Spleen (tissue), 11 donors: ENCODE data around the gene AFAP1L1. TPM values are rescaled to one million over a fixed set of nuclear protein-coding genes. Genes with fewer than 3 reads are reported as not detected.

Experiments used
- DNase-seq: peaks from one replicate; pipeline ENCODE4 v3.0.0-alpha.2; 2020
- H3K27ac ChIP-seq, 8 donors: fragments of 200-600 bp; sonication (generic) in 7 of 8; 1 replicate in 4 of 8; 2 replicates in 4 of 8; pipeline versions ENCODE4 v1.5.0 to v1.8.0; 2016 to 2021; ENCODE audit warnings: inconsistent platforms in 4 of 8, mild to moderate bottlenecking in 4 of 8, moderate library complexity in 1 of 8
- H3K27me3 ChIP-seq, 7 donors: fragments of 200-600 bp; sonication (generic) in 6 of 7; replicated peaks in 1 of 7; 1 replicate in 4 of 7; 2 replicates in 3 of 7; pipeline versions ENCODE4 v1.5.0 to v1.8.0; 2016 to 2021; ENCODE audit warnings: inconsistent platforms in 3 of 7, mild to moderate bottlenecking in 1 of 7
- H3K36me3 ChIP-seq, 6 donors: fragments of 200-600 bp; sonication (generic) in 5 of 6; 1 replicate in 4 of 6; 2 replicates in 2 of 6; pipeline versions ENCODE4 v1.5.0 to v1.8.0; 2016 to 2021; ENCODE audit warnings: inconsistent platforms in 2 of 6
- H3K4me1 ChIP-seq, 6 donors: fragments of 200-600 bp; sonication (generic) in 5 of 6; 1 replicate in 3 of 6; 2 replicates in 3 of 6; pipeline versions ENCODE4 v1.5.0 to v1.8.0; 2016 to 2021; ENCODE audit warnings: inconsistent platforms in 3 of 6
- H3K4me3 ChIP-seq, 8 donors: fragments of 200-600 bp; sonication (generic) in 7 of 8; 1 replicate in 4 of 8; 2 replicates in 4 of 8; pipeline versions ENCODE4 v1.5.0 to v1.8.0; 2016 to 2021; ENCODE audit warnings: inconsistent platforms in 4 of 8, mild to moderate bottlenecking in 4 of 8, moderate library complexity in 2 of 8
- H3K9me3 ChIP-seq, 8 donors: fragments of 200-600 bp; sonication (generic) in 7 of 8; 1 replicate in 4 of 8; 2 replicates in 4 of 8; pipeline versions ENCODE4 v1.5.0 to v1.8.0; 2016 to 2021; ENCODE audit warnings: inconsistent platforms in 4 of 8
- POLR2A ChIP-seq, 3 donors: fragments of 450-650 bp; IDR thresholded peaks; one replicate each; pipeline ENCODE4 v1.5.1; 2017; ENCODE audit warnings: antibody characterized with exemption in 3 of 3, mild to moderate bottlenecking in 1 of 3
- POLR2AphosphoS5 ChIP-seq, 3 donors: sonication (generic); formaldehyde crosslinking; IDR thresholded peaks; one replicate each; pipeline ENCODE4 v1.5.1; 2017; ENCODE audit warnings: antibody characterized with exemption in 3 of 3
- WGBS, 5 donors: extraction: QIAGEN DNeasy Blood & Tissue Kit in 3 of 5; methylation state at CpG; one replicate each; pipeline versions ENCODE4 v1.1.5 to v1.1.7; 2013 to 2018; 5-methylcytosine and 5-hydroxymethylcytosine counted together
- intact Hi-C: fragments of 100-400 bp; cut with DNase I; formaldehyde crosslinking; loops from one replicate; pipeline ENCODE4 v1.15.0; 2023; ENCODE audit warnings: low total_unique reads
- polyA plus RNA-seq, 3 donors: library from polyadenylated mRNA; stranded (reverse); fragments of 200-250 nt; gene quantifications; one replicate each; pipeline ENCODE4 v1.2.1, GENCODE V29; 2013
- total RNA-seq, 7 donors: library from RNA; depleted of rRNA in 3 of 7; stranded (reverse); fragments of >200 nt in 3 of 7; fragmentation: NEBNext Ultra II Directional in 4 of 7; extraction: Animal tissue kit (Norgen Biotek cat#: 25700) in 4 of 7; gene quantifications; one replicate each; pipeline versions ENCODE4 v1.1.0 to v1.2.1, GENCODE V29; 2016 to 2021
- TF ChIP-seq, protein P1 (sequence below), 11 experiments: fragments of 200-600 bp in 7 of 11; fragments of 450-650 bp in 4 of 11; sonication (generic) in 4 of 11; IDR thresholded peaks in 8 of 11; conservative IDR thresholded peaks in 3 of 11; 1 replicate in 7 of 11; 2 replicates in 4 of 11; pipeline versions ENCODE4 v1.4.0 to v1.8.0; 2016 to 2021; ENCODE audit warnings: antibody characterized with exemption in 11 of 11, inconsistent platforms in 4 of 11, mild to moderate bottlenecking in 1 of 11
- donor health status: healthy with polysubstance abuse.
- donor health status: DM: no; HTN: no; CAD: no; lungs with moderate emphysema.
- donor health status: DM: no; HTN: no; CAD: no.
- donor health status: Bipolar disorder and iron deficiency.
- donor health status: healthy.
- donor health status: DM: no; HTN: no; CAD: no.
- donor health status: DM: yes; HTN: yes; CAD: no.

Gene AFAP1L1
- total and polyA plus RNA-seq, 10 donors, result 1.7 to 21.8 (median 10.3) TPM

DNA sequence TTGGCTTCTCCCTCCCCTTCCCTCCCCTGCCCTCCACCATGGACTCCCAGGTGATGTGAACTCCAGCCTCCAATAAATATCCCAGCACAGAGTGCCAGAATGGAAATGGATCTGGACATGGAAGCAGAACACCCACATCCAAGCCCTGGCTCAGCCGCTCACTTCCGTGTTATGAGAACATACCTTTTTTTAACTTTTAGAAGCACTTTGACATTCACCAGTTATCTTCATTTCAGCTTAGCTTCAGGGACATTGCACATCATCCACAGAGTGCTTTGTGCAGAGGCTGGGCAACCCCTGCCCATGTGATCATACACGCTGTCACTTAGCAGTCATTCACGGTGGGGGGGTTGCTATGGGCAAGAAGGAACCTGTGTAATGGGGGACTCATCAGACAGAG is 9.1 kb downstream of the AFAP1L1 start:
- Histone ChIP-seq H3K36me3 (no peaks in the 10 kb centered on the region), H3K4me3 (no peak overlapping the region), H3K9me3 (no peaks in the 10 kb centered on the region), H3K27me3 (peaks cover 0 to 6% (median 0%) of the 10 kb centered on the region in 7 donors), H3K4me1 (peaks cover 0 to 14% (median 0%) of the 10 kb centered on the region in 6 donors), H3K27ac (no peak overlapping the region)
- intact Hi-C loops, result no loop called here
- WGBS, 5 donors, result 87 to 95% (median 90%) methylated on average over 4 of the region's 4 CpGs
- DNase-seq, result no peak
- TF ChIP-seq, protein P1, sequence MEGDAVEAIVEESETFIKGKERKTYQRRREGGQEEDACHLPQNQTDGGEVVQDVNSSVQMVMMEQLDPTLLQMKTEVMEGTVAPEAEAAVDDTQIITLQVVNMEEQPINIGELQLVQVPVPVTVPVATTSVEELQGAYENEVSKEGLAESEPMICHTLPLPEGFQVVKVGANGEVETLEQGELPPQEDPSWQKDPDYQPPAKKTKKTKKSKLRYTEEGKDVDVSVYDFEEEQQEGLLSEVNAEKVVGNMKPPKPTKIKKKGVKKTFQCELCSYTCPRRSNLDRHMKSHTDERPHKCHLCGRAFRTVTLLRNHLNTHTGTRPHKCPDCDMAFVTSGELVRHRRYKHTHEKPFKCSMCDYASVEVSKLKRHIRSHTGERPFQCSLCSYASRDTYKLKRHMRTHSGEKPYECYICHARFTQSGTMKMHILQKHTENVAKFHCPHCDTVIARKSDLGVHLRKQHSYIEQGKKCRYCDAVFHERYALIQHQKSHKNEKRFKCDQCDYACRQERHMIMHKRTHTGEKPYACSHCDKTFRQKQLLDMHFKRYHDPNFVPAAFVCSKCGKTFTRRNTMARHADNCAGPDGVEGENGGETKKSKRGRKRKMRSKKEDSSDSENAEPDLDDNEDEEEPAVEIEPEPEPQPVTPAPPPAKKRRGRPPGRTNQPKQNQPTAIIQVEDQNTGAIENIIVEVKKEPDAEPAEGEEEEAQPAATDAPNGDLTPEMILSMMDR (IDR thresholded peaks at IDR 0.05 in 8 of 11, conservative IDR thresholded peaks at IDR 0.05 in 3 of 11), result no peak
- TF ChIP-seq POLR2AphosphoS5 (IDR thresholded peaks at IDR 0.05) (no peak), POLR2A (IDR thresholded peaks at IDR 0.05) (no peak)

DNA sequence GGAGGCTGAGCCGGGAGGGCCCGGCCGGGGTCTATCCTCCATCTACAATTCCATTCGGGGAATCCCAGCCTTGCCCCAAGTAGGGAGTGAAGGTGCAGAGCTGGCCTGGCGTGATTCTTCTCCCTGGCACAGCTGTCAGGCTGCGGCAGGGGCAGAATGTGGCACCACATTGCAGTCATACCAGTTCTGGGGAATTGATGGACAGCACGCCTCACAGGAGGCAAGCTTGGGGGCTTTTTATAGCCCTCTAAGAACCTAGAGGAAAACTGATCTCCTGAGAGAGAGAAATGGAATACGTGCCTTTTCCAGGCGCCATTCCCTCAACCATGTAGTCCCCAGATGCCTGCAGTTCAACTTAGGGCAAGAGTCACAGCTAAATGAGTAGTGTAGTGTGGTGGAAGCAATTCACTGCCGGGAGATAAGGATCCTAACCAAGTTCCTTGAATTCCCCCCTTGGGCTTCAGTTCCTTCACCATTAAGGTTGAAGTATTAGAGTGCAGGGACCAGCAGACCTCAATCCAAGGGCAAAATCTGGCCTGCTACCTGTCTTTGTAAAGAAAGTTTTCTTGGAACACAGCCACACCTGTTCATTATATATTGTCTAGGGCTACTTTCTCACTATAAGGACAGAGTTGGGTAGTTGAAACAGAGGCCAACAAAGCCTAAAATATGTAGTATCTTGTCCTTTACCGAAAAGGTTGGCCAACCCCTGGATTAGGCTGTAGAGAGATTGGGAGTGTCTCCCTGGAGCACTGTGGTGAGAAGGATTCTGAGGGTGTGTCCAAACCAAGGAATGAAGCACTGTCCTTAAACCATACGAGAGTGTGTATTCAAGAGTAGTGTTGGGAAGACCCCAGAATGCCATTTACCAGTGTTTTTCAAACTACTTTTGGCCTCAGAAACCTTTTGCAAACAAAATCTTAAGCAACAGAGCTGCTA is 10.6 kb downstream of the AFAP1L1 start:
- Histone ChIP-seq H3K27me3 (peaks cover 0 to 6% (median 0%) of the 10 kb centered on the region in 7 donors), H3K9me3 (no peaks in the 10 kb centered on the region), H3K36me3 (no peaks in the 10 kb centered on the region), H3K4me3 (no peak overlapping the region), H3K27ac (no peak overlapping the region), H3K4me1 (peaks cover 0 to 14% (median 0%) of the 10 kb centered on the region in 6 donors)
- WGBS, 5 donors, result 86 to 95% (median 92%) methylated on average over 11 to 12 of the region's 12 CpGs
- DNase-seq, result no peak
- intact Hi-C loops, result no loop called here
- TF ChIP-seq, protein P1 (IDR thresholded peaks at IDR 0.05 in 8 of 11, conservative IDR thresholded peaks at IDR 0.05 in 3 of 11), result no peak
- no peak for TF ChIP-seq POLR2AphosphoS5 (IDR thresholded peaks at IDR 0.05)

DNA sequence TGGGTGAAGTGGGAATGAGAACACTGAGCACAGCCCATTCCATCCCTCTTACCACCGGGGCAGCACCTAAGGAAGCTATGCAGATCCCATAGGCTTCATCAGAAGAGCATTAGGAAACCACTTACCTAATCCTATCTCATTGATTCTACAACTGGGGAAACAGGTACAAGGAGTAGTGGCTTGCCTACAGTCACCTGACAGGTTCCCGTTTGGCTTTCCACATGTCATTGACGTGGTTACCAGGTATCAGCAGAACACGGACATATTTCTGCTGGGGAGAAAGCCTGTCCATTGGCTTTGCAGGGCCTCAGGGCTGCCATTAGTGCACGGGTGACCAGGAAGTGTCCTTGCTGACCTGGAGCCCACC is 11.3 kb downstream of the AFAP1L1 start:
- intact Hi-C loops, result no loop called here
- H3K27ac ChIP-seq, result no peak overlapping the region

More for the DNA sequence above, 11.3 kb downstream of the AFAP1L1 start:
- 85 to 96% (median 91%) methylated on average over 5 of the region's 5 CpGs for WGBS, 5 donors
- Histone ChIP-seq H3K4me1 (peaks cover 0 to 14% (median 0%) of the 10 kb centered on the region in 6 donors), H3K36me3 (no peaks in the 10 kb centered on the region), H3K9me3 (no peaks in the 10 kb centered on the region), H3K27me3 (peaks cover 0 to 6% (median 0%) of the 10 kb centered on the region in 7 donors), H3K4me3 (no peak overlapping the region)
- no peak for TF ChIP-seq POLR2A (IDR thresholded peaks at IDR 0.05)
- TF ChIP-seq, protein P1 (IDR thresholded peaks at IDR 0.05 in 8 of 11, conservative IDR thresholded peaks at IDR 0.05 in 3 of 11), result no peak
- TF ChIP-seq POLR2AphosphoS5 (IDR thresholded peaks at IDR 0.05), result no peak
- DNase-seq, result no peak
